Measurements from ENCODE around the gene GABRB1.

GRCh38 chr4:47095884-47096283 lies 64.5 kb downstream of the GABRB1 start:
- no peak for TF ChIP-seq POLR2A (IDR thresholded peaks at IDR 0.05; ENCODE audit: borderline replicate concordance, extremely low read depth, insufficient read depth, insufficient read length)
- TF ChIP-seq, protein P1, sequence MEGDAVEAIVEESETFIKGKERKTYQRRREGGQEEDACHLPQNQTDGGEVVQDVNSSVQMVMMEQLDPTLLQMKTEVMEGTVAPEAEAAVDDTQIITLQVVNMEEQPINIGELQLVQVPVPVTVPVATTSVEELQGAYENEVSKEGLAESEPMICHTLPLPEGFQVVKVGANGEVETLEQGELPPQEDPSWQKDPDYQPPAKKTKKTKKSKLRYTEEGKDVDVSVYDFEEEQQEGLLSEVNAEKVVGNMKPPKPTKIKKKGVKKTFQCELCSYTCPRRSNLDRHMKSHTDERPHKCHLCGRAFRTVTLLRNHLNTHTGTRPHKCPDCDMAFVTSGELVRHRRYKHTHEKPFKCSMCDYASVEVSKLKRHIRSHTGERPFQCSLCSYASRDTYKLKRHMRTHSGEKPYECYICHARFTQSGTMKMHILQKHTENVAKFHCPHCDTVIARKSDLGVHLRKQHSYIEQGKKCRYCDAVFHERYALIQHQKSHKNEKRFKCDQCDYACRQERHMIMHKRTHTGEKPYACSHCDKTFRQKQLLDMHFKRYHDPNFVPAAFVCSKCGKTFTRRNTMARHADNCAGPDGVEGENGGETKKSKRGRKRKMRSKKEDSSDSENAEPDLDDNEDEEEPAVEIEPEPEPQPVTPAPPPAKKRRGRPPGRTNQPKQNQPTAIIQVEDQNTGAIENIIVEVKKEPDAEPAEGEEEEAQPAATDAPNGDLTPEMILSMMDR (IDR thresholded peaks at IDR 0.05 in 2 of 3, conservative IDR thresholded peaks at IDR 0.05 in 1 of 3; ENCODE audit: borderline replicate concordance in 1 of 3, insufficient read depth in 1 of 3, low read depth in 2 of 3, low read length in 2 of 3) = no peak

Data from HCT116 (cell line).